Endothelial cell of umbilical vein (primary cell): ENCODE measurements around the gene RASSF5.

Source experiments
- EZH2 ChIP-seq: IDR thresholded peaks from 2 replicates; pipeline ENCODE4 v1.6.1; 2012; ENCODE audit warnings: borderline replicate concordance, low read depth, mild to moderate bottlenecking, moderate library complexity, low read length, inconsistent platforms; ENCODE audit not compliant: severe bottlenecking
- MYC ChIP-seq: IDR thresholded peaks from one replicate; pipeline ENCODE4 v1.6.1; 2011; ENCODE audit warnings: mild to moderate bottlenecking, low read depth, low read length
- POLR2AphosphoS5 ChIP-seq: IDR thresholded peaks from 2 replicates; pipeline ENCODE4 v1.6.1; 2012; ENCODE audit warnings: low read depth, mild to moderate bottlenecking, control low read depth, low read length, moderate library complexity; ENCODE audit not compliant: insufficient read depth

DNA sequence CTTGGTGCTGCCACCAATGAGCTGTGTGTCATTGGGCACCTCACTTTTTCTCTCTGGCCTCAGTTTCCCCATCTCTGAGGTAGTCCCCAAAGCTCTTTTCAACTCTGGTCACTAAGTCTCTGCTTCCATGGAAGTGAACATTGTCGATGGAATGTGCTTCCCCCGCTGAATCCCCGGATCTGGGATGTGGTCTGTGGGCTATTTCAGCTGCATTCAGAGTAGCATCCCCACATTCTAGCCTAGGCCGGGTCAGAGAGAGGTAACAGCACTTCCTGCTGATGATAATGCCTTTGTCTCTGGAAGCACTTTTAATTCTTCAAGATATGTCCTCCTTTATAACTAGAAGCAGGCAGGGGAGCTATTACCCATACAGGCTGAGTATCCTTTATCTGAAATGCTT is 29.8 kb downstream of the RASSF5 start:
- no peak for TF ChIP-seq MYC
- no peak for TF ChIP-seq EZH2
- no peak for TF ChIP-seq POLR2AphosphoS5
